ENCODE results near the gene SLC24A3. TPM values are rescaled to one million over a fixed set of nuclear protein-coding genes. Genes with fewer than 3 reads are reported as not detected.

The SLC24A3 gene
- total RNA-seq, 3 donors from 2014 or later = 4.3 to 34.9 (median 5.7) TPM

DNA sequence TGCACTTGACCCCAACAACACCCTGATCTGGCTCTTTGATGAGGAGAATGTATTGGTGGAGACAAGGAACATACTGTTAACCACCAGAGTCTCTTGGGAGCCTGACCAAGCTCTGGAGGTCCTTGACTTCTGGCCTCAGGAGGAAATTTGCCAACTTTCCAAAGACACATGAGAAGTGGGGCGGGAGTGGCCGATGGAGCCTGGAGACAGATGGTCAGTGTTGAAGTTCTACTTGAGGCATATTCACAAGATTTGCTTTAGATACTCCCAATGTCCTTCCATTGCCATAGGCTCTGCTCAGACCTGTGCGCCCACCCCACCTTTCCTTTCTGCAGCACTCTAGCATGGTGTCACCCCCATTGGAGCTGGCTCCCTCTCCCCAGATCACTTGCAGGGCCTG is 241.0 kb downstream of the SLC24A3 start:
- H3K36me3 ChIP-seq (ENCODE audit: low read depth) = no peaks in the 10 kb centered on the region
- no peak for ATAC-seq
- intact Hi-C loops (cut with DNase I, micrococcal nuclease) = no loop called here
- TF ChIP-seq, protein P1, sequence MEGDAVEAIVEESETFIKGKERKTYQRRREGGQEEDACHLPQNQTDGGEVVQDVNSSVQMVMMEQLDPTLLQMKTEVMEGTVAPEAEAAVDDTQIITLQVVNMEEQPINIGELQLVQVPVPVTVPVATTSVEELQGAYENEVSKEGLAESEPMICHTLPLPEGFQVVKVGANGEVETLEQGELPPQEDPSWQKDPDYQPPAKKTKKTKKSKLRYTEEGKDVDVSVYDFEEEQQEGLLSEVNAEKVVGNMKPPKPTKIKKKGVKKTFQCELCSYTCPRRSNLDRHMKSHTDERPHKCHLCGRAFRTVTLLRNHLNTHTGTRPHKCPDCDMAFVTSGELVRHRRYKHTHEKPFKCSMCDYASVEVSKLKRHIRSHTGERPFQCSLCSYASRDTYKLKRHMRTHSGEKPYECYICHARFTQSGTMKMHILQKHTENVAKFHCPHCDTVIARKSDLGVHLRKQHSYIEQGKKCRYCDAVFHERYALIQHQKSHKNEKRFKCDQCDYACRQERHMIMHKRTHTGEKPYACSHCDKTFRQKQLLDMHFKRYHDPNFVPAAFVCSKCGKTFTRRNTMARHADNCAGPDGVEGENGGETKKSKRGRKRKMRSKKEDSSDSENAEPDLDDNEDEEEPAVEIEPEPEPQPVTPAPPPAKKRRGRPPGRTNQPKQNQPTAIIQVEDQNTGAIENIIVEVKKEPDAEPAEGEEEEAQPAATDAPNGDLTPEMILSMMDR (IDR thresholded peaks at IDR 0.05) = no peak
- no peak for DNase-seq
- no peaks in the 10 kb centered on the region for H3K4me1 ChIP-seq (ENCODE audit: low read depth)
- no peaks in the 10 kb centered on the region for H3K9me3 ChIP-seq
- no peak overlapping the region for H3K4me3 ChIP-seq

DNA sequence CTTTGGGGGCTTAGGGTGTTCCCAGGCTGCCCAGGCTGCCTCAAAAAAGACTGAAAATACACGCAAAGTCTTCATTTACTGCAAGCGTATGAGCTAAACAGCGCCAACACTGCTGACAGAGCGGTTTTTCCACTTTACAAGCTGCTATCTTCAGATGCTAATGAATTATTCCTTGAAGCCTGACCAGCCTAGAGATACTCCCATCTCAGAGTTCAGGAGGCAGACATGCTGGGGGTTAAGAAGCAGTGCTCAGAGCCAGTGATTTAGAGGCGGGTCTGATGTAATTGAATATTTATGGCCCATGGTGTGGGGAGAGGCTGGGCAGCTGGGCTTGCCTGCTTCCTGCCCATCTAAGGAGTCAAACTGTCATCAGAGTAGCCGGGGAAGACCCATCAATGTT is 241.4 kb downstream of the SLC24A3 start:
- no peaks in the 10 kb centered on the region for H3K9me3 ChIP-seq
- no peaks in the 10 kb centered on the region for H3K36me3 ChIP-seq (ENCODE audit: low read depth)
- TF ChIP-seq, protein P1 (IDR thresholded peaks at IDR 0.05) = no peak
- DNase-seq (no peak), ATAC-seq (no peak)
- no peak overlapping the region for H3K4me3 ChIP-seq
- intact Hi-C loops (cut with DNase I, micrococcal nuclease) = no loop called here
- H3K4me1 ChIP-seq (ENCODE audit: low read depth) = no peaks in the 10 kb centered on the region

DNA sequence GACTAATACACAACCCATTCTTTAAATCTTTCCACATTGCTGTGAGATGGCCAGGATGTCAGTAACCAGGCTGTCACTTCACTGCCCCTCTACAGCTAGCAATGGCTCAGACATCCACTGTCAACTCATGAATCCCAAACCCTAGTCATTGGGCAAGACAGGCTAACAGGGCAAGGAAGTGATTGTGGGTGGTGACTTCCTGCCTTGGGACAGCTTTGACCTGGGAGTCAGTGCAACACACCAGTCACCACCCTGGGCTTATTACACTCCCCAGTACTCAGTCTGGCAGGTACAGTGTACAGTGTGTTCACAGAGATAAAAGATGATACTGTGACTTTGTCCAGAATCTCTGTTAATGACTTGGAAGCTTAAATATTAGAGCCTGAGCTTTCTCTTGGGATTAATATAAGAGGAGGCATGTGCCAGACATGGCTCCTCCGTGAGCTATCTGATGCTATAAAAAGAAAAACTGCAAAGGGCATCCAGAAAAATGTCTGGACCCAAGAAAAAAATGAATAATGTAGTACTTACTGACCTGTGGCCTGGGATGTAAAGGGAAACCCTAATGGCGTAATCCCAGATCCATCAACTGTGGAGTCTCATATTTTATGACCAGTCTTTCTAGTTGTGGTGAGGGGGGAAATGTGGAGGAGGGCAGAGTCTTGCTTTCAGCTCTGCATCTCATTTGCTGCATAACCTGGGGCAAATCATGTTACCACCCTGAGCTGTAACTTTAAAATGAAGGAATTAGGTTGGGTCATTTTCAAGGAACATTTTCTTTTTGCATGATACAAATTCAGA is 244.4 kb downstream of the SLC24A3 start:
- TF ChIP-seq, protein P1 (IDR thresholded peaks at IDR 0.05) = no peak

DNA sequence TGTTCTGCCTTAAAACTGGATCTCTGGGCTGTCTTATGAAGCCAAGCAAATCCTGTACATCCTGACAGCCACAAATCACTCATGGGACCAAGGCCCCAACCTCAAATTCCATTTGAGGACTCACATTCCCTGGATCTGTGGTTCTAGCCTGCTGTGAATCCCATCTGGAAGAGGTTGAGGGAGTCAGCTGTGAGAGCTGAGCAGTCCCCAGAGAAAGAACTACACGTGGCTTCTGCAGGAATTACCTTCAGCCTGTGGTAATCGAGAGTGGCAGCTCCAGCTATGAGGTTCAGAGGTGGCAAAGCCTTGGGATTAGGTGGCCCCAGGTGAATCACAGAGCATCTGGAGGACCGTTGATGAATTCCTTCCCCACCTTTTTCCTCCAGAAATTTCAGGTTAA is 245.2 kb downstream of the SLC24A3 start:
- H3K9me3 ChIP-seq = no peaks in the 10 kb centered on the region
- ATAC-seq (no peak), DNase-seq (no peak)
- H3K4me3 ChIP-seq = no peak overlapping the region
- TF ChIP-seq, protein P1 (IDR thresholded peaks at IDR 0.05) = no peak
- no peaks in the 10 kb centered on the region for H3K4me1 ChIP-seq (ENCODE audit: low read depth)
- intact Hi-C loops (cut with DNase I, micrococcal nuclease) = no loop called here
- H3K36me3 ChIP-seq (ENCODE audit: low read depth) = no peaks in the 10 kb centered on the region

More for the DNA sequence above, 244.4 kb downstream of the SLC24A3 start:
- no peaks in the 10 kb centered on the region for H3K4me1 ChIP-seq (ENCODE audit: low read depth)
- no peak for ATAC-seq
- H3K36me3 ChIP-seq (ENCODE audit: low read depth) = no peaks in the 10 kb centered on the region
- no peak overlapping the region for H3K4me3 ChIP-seq
- DNase-seq = no peak
- intact Hi-C loops (cut with DNase I, micrococcal nuclease) = no loop called here
- no peaks in the 10 kb centered on the region for H3K9me3 ChIP-seq

DNA sequence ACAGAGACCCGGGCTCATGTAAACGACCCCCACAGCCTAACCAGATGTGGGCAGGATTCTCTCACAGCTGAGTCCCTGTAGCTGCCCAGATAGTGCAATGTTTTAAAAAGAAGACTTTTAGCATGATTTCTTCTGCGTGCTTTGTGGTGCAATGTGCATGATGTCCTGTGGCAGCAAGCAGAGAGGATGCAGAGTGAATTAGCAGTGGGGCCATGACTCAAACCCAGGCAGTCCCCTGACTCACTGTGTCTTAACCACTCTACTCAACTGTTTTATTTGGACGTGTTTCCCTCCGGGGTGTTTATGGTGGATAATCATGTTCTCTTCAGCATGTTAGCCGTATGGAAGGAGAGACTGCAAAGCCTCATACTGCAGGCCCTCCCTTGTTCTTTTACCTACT is 247.9 kb downstream of the SLC24A3 start:
- DNase-seq (no peak), ATAC-seq (no peak)
- TF ChIP-seq, protein P1 (IDR thresholded peaks at IDR 0.05) = no peak
- H3K9me3 ChIP-seq = no peaks in the 10 kb centered on the region
- H3K36me3 ChIP-seq (ENCODE audit: low read depth) = no peaks in the 10 kb centered on the region
- no peaks in the 10 kb centered on the region for H3K4me1 ChIP-seq (ENCODE audit: low read depth)
- H3K4me3 ChIP-seq = no peak overlapping the region
- intact Hi-C loops (cut with DNase I, micrococcal nuclease) = no loop called here
